ENCODE data around the gene NT5C1B.

DNA sequence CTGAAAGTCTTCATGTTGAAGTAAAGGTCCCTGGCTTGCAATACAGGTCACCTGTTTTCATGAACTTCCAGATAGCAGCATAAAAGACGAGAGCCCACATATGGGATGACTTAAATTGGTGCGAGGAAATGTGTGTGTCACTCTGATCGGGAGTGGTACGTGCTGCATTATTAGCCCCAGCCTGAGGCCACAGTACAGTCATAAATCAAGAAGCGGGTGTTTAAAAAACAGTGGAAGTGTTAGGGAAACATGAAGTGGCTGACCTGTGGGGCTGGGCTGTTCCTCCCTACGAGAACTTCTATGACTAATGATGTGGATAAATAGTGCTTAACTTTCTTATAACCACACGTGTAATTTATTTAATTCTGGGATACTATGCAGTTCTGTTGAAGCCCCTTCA, 53.3 kb downstream of the NT5C1B start:
- no peak for TF ChIP-seq POLR2A (IDR thresholded peaks at IDR 0.05; ENCODE audit: low read depth, low read length)
- no peak for TF ChIP-seq POLR2AphosphoS5 (IDR thresholded peaks at IDR 0.05; ENCODE audit: low read depth, low read length)
- no peak for TF ChIP-seq SPI1 (IDR thresholded peaks at IDR 0.05; ENCODE audit: low read depth, low read length)
- TF ChIP-seq TAF1 (IDR thresholded peaks at IDR 0.05; ENCODE audit: low read depth, low read length): no peak
- no peak for TF ChIP-seq PAX5 (IDR thresholded peaks at IDR 0.05; ENCODE audit: insufficient read depth, low read length, severe bottlenecking)
